GM23338 (cell line): Measurements from ENCODE around the gene RIOK3. TPM values are rescaled to one million over a fixed set of nuclear protein-coding genes. Genes with fewer than 3 reads are reported as not detected.
A peak's percentile ranks its signal among the peaks of the same experiment; 100 is the strongest.

Experiments used
- ATAC-seq: fragments of 200-7000 bp; cut with Tn5 transposase; 3 replicates; pipeline ENCODE4 v1.9.1; 2020
- DNase-seq: peaks from one replicate; pipeline ENCODE4 v3.0.0-alpha.2; 2015; ENCODE audit warnings: low spot score
- H2AFZ ChIP-seq: fragments of 200-600 bp; sonication (generic); 2 replicates; pipeline ENCODE4 v1.8.0; 2016; ENCODE audit warnings: antibody characterized with exemption, mild to moderate bottlenecking, moderate library complexity
- H3F3A ChIP-seq: fragments of 200-600 bp; sonication (generic); replicated peaks from 2 replicates; pipeline ENCODE4 v1.8.0; 2017; ENCODE audit warnings: antibody characterized with exemption, mixed run types, low read depth
- H3K27ac ChIP-seq: fragments of 200-600 bp; sonication (generic); 2 replicates; pipeline ENCODE4 v1.6.1; 2016; ENCODE audit warnings: low read depth
- H3K27me3 ChIP-seq: fragments of 200-600 bp; sonication (generic); 2 replicates; pipeline ENCODE4 v1.8.0; 2016; ENCODE audit warnings: mild to moderate bottlenecking, mixed run types, moderate library complexity; ENCODE audit not compliant: insufficient read depth
- H3K36me3 ChIP-seq: fragments of 200-600 bp; sonication (generic); 2 replicates; pipeline ENCODE4 v1.8.0; 2016; ENCODE audit warnings: mild to moderate bottlenecking; ENCODE audit not compliant: insufficient read depth
- H3K4me1 ChIP-seq: fragments of 200-600 bp; sonication (generic); 2 replicates; pipeline ENCODE4 v1.8.0; 2016; ENCODE audit warnings: mild to moderate bottlenecking, moderate library complexity; ENCODE audit not compliant: insufficient read depth
- H3K4me2 ChIP-seq: fragments of 200-600 bp; sonication (generic); 2 replicates; pipeline ENCODE4 v1.7.1; 2017; ENCODE audit warnings: mixed run types
- H3K4me3 ChIP-seq: fragments of 200-600 bp; sonication (generic); 2 replicates; pipeline ENCODE4 v1.6.1; 2016; ENCODE audit warnings: mixed run types
- H3K79me2 ChIP-seq: fragments of 200-600 bp; sonication (generic); replicated peaks from 2 replicates; pipeline ENCODE4 v1.8.0; 2017; ENCODE audit warnings: mild to moderate bottlenecking; ENCODE audit not compliant: insufficient read depth
- H3K9me2 ChIP-seq: fragments of 200-600 bp; sonication (generic); 2 replicates; pipeline ENCODE4 v1.8.0; 2017; ENCODE audit not compliant: insufficient read depth
- H4K20me1 ChIP-seq: fragments of 200-600 bp; sonication (generic); replicated peaks from 2 replicates; pipeline ENCODE4 v1.8.0; 2017; ENCODE audit warnings: mild to moderate bottlenecking; ENCODE audit not compliant: insufficient read depth
- H3K27ac Mint-ChIP-seq: 2 replicates; pipeline ENCODE4 v1.8.0; 2020; ENCODE audit warnings: inconsistent platforms, mild to moderate bottlenecking, moderate library complexity, mixed read lengths
- H3K27me3 Mint-ChIP-seq: 3 replicates; pipeline ENCODE4 v1.8.0; 2022; ENCODE audit warnings: low read depth, mild to moderate bottlenecking, moderate library complexity, mixed read lengths, inconsistent platforms; ENCODE audit not compliant: insufficient read depth, poor library complexity
- H3K36me3 Mint-ChIP-seq: 3 replicates; pipeline ENCODE4 v1.8.0; 2021; ENCODE audit warnings: low read depth, mild to moderate bottlenecking, inconsistent platforms, moderate library complexity, mixed read lengths
- H3K4me1 Mint-ChIP-seq: 3 replicates; pipeline ENCODE4 v1.8.0; 2020; ENCODE audit warnings: mild to moderate bottlenecking, inconsistent platforms, mixed read lengths
- H3K4me3 Mint-ChIP-seq: 3 replicates; pipeline ENCODE4 v1.8.0; 2021; ENCODE audit warnings: moderate library complexity, mild to moderate bottlenecking, inconsistent platforms, mixed read lengths
- H3K9me3 Mint-ChIP-seq: 3 replicates; pipeline ENCODE4 v1.8.0; 2020; ENCODE audit warnings: moderate library complexity, mild to moderate bottlenecking, inconsistent platforms, mixed read lengths
- CREB1 ChIP-seq: fragments of 250-450 bp; sonication (Bioruptor Pico); IDR thresholded peaks from 2 replicates; pipeline ENCODE4 v1.5.0; 2020; ENCODE audit warnings: low read depth, mild to moderate bottlenecking, moderate library complexity
- EZH2 ChIP-seq: fragments of 200-600 bp; sonication (generic); IDR thresholded peaks from one replicate; pipeline ENCODE4 v1.8.0; 2017; ENCODE audit warnings: antibody characterized with exemption, mild to moderate bottlenecking, low read depth; ENCODE audit not compliant: unreplicated experiment
- EZH2phosphoT487 ChIP-seq: fragments of 200-600 bp; sonication (generic); IDR thresholded peaks from one replicate; pipeline ENCODE4 v1.8.1; 2018; ENCODE audit warnings: antibody characterized with exemption; ENCODE audit not compliant: unreplicated experiment
- NANOG ChIP-seq: IDR thresholded peaks from 2 replicates; pipeline ENCODE4 v1.6.1; 2016; ENCODE audit warnings: antibody characterized with exemption, borderline replicate concordance
- POLR2AphosphoS5 ChIP-seq: IDR thresholded peaks from 2 replicates; pipeline ENCODE4 v1.6.1; 2016; ENCODE audit warnings: antibody characterized with exemption, low read depth
- STAT1 ChIP-seq: IDR thresholded peaks from one replicate; pipeline ENCODE4 v1.6.1; 2016; ENCODE audit warnings: antibody characterized with exemption; ENCODE audit not compliant: unreplicated experiment
- ZNF114 ChIP-seq: fragments of 250-450 bp; sonication (Bioruptor Pico); IDR thresholded peaks from 2 replicates; pipeline ENCODE4 v1.5.0; 2020; ENCODE audit warnings: mild to moderate bottlenecking, moderate library complexity
- ZNF331 ChIP-seq: fragments of 250-450 bp; sonication (Bioruptor Pico); IDR thresholded peaks from 2 replicates; pipeline ENCODE4 v1.5.0; 2020; ENCODE audit warnings: low read depth, mild to moderate bottlenecking, moderate library complexity
- polyA plus RNA-seq: library from polyadenylated mRNA; unstranded; fragments of >200 nt; fragmentation: Nextera tagmentation; extraction: Ambion mirVana; gene quantifications from 2 replicates; pipeline ENCODE4 v1.2.1, GENCODE V29; 2016
- total RNA-seq: library from RNA; depleted of rRNA; stranded (reverse); fragments of >200 nt; shearing (Covaris generic); gene quantifications from 2 replicates; pipeline ENCODE4 v1.2.3, GENCODE V29; 2014
- TF ChIP-seq, protein P1 (sequence below), 2 experiments: fragments of 200-600 bp in 1 of 2; sonication (generic) in 1 of 2; conservative IDR thresholded peaks; 2 replicates each; pipeline versions ENCODE4 v1.5.1 to v1.6.1; 2016 to 2017; ENCODE audit warnings: antibody characterized with exemption in 2 of 2, low read depth in 2 of 2, mild to moderate bottlenecking in 2 of 2, moderate library complexity in 1 of 2
- TF ChIP-seq, protein P2 (sequence below): fragments of 250-450 bp; sonication (Bioruptor Pico); IDR thresholded peaks from 2 replicates; pipeline ENCODE4 v1.5.0; 2020; ENCODE audit warnings: mild to moderate bottlenecking, moderate library complexity
- TF ChIP-seq, protein P3 (sequence below): IDR thresholded peaks from 2 replicates; pipeline ENCODE4 v1.6.1; 2016; ENCODE audit warnings: antibody characterized with exemption

RIOK3 gene
- total and polyA plus RNA-seq, 2 experiments from 2014 or later: 20.8 to 22.1 TPM

DNA sequence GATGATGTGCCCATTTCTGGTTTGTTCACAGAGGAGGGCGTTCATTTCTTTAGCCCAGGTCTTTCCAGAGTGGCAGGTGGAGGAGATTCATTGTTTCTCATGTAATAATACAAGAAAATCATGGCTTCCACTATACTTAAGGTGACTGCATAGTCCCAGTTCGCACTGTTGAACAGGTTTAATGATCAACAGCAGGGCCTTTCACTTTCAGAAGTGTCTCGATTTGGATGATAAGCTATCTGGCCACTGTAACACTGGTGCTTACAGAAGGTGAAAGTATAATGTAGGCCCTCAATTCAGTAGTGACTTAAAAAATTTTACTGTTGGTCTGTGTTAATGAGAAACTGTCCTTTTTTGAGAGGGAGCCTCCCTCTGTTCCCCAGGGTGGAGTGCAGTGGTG, 51.6 kb downstream of the RIOK3 start:
- DNase-seq (no peak), ATAC-seq (no peak)
- Histone ChIP-seq H3K27ac (no peak overlapping the region), H3K4me3 (peak overlapping the region; percentile 92), H2AFZ (no peak overlapping the region), H3K4me1 (peaks cover 14% of the 10 kb centered on the region), H3K36me3 (peaks cover 9% of the 10 kb centered on the region; the same call in 1 of the 2 replicates), H3K79me2 (peaks cover 27% of the 10 kb centered on the region), H4K20me1 (peaks cover 20% of the 10 kb centered on the region; the same call in 1 of the 2 replicates), H3K4me2 (peak overlapping the region; percentile 93), H3F3A (0 out of 2 replicates have a peak, but pooled peaks cover 6% of the 10 kb centered on the region), H3K9me2 (no peaks in the 10 kb centered on the region), H3K27me3 (peaks cover 26% of the 10 kb centered on the region)
- Mint-ChIP-seq H3K36me3 (peaks cover 13% of the 10 kb centered on the region), H3K27ac (no peak overlapping the region), H3K4me1 (peaks cover 11% of the 10 kb centered on the region), H3K4me3 (peak overlapping the region; percentile 96), H3K9me3 (no peaks in the 10 kb centered on the region), H3K27me3 (peaks cover 12% of the 10 kb centered on the region)
- TF ChIP-seq CREB1 (no peak), ZNF331 (CRISPR knock-in tag) (no peak), EZH2 (no peak), POLR2AphosphoS5 (no peak), ZNF114 (CRISPR knock-in tag) (no peak)
- TF ChIP-seq, protein P1, sequence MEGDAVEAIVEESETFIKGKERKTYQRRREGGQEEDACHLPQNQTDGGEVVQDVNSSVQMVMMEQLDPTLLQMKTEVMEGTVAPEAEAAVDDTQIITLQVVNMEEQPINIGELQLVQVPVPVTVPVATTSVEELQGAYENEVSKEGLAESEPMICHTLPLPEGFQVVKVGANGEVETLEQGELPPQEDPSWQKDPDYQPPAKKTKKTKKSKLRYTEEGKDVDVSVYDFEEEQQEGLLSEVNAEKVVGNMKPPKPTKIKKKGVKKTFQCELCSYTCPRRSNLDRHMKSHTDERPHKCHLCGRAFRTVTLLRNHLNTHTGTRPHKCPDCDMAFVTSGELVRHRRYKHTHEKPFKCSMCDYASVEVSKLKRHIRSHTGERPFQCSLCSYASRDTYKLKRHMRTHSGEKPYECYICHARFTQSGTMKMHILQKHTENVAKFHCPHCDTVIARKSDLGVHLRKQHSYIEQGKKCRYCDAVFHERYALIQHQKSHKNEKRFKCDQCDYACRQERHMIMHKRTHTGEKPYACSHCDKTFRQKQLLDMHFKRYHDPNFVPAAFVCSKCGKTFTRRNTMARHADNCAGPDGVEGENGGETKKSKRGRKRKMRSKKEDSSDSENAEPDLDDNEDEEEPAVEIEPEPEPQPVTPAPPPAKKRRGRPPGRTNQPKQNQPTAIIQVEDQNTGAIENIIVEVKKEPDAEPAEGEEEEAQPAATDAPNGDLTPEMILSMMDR (conservative IDR thresholded peaks at IDR 0.05; ENCODE audit: low read depth in 2 of 2): no peak

DNA sequence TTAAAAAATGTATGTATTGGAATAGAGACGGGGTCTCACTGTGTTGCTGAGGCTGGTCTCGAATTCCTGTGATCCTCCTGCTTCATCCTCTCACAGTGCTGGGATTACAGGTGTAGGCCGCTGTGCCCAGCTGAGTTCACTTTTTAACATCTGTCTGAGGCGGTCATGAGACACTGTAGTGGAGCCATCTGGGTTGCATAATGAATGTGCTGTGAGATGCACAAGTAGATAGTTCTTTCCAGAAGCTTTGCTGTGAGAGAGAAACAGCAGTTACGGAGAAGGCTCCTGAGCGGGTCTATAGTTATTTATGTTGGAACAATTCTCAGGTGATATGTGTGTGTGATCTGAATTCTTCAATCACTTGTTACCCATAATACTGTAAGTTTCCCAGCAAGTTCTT, 53.3 kb downstream of the RIOK3 start:
- H3K36me3 Mint-ChIP-seq: peaks cover 29% of the 10 kb centered on the region
- no peaks in the 10 kb centered on the region for H3K9me3 Mint-ChIP-seq
- peaks cover 14% of the 10 kb centered on the region for H3K27me3 Mint-ChIP-seq
- H3K4me1 ChIP-seq: peaks cover 14% of the 10 kb centered on the region
- peaks cover 20% of the 10 kb centered on the region; the same call in 1 of the 2 replicates for H4K20me1 ChIP-seq
- H3K4me3 ChIP-seq: no peak overlapping the region
- no peak overlapping the region for H3K27ac ChIP-seq
- 0 out of 2 replicates have a peak, but pooled peaks cover 6% of the 10 kb centered on the region for H3F3A ChIP-seq
- H3K27ac Mint-ChIP-seq: no peak overlapping the region
- no peak for DNase-seq
- no peak overlapping the region for H2AFZ ChIP-seq
- ATAC-seq: no peak
- H3K79me2 ChIP-seq: peaks cover 27% of the 10 kb centered on the region
- H3K4me3 Mint-ChIP-seq: no peak overlapping the region
- H3K9me2 ChIP-seq: no peaks in the 10 kb centered on the region
- no peak overlapping the region for H3K4me2 ChIP-seq
- peaks cover 24% of the 10 kb centered on the region for H3K27me3 ChIP-seq
- H3K4me1 Mint-ChIP-seq: peaks cover 11% of the 10 kb centered on the region
- H3K36me3 ChIP-seq: peaks cover 25% of the 10 kb centered on the region
- TF ChIP-seq STAT1 (no peak), NANOG (no peak), EZH2 (no peak), ZNF331 (CRISPR knock-in tag) (no peak), ZNF114 (CRISPR knock-in tag) (no peak), EZH2phosphoT487 (no peak)
- TF ChIP-seq, protein P2, sequence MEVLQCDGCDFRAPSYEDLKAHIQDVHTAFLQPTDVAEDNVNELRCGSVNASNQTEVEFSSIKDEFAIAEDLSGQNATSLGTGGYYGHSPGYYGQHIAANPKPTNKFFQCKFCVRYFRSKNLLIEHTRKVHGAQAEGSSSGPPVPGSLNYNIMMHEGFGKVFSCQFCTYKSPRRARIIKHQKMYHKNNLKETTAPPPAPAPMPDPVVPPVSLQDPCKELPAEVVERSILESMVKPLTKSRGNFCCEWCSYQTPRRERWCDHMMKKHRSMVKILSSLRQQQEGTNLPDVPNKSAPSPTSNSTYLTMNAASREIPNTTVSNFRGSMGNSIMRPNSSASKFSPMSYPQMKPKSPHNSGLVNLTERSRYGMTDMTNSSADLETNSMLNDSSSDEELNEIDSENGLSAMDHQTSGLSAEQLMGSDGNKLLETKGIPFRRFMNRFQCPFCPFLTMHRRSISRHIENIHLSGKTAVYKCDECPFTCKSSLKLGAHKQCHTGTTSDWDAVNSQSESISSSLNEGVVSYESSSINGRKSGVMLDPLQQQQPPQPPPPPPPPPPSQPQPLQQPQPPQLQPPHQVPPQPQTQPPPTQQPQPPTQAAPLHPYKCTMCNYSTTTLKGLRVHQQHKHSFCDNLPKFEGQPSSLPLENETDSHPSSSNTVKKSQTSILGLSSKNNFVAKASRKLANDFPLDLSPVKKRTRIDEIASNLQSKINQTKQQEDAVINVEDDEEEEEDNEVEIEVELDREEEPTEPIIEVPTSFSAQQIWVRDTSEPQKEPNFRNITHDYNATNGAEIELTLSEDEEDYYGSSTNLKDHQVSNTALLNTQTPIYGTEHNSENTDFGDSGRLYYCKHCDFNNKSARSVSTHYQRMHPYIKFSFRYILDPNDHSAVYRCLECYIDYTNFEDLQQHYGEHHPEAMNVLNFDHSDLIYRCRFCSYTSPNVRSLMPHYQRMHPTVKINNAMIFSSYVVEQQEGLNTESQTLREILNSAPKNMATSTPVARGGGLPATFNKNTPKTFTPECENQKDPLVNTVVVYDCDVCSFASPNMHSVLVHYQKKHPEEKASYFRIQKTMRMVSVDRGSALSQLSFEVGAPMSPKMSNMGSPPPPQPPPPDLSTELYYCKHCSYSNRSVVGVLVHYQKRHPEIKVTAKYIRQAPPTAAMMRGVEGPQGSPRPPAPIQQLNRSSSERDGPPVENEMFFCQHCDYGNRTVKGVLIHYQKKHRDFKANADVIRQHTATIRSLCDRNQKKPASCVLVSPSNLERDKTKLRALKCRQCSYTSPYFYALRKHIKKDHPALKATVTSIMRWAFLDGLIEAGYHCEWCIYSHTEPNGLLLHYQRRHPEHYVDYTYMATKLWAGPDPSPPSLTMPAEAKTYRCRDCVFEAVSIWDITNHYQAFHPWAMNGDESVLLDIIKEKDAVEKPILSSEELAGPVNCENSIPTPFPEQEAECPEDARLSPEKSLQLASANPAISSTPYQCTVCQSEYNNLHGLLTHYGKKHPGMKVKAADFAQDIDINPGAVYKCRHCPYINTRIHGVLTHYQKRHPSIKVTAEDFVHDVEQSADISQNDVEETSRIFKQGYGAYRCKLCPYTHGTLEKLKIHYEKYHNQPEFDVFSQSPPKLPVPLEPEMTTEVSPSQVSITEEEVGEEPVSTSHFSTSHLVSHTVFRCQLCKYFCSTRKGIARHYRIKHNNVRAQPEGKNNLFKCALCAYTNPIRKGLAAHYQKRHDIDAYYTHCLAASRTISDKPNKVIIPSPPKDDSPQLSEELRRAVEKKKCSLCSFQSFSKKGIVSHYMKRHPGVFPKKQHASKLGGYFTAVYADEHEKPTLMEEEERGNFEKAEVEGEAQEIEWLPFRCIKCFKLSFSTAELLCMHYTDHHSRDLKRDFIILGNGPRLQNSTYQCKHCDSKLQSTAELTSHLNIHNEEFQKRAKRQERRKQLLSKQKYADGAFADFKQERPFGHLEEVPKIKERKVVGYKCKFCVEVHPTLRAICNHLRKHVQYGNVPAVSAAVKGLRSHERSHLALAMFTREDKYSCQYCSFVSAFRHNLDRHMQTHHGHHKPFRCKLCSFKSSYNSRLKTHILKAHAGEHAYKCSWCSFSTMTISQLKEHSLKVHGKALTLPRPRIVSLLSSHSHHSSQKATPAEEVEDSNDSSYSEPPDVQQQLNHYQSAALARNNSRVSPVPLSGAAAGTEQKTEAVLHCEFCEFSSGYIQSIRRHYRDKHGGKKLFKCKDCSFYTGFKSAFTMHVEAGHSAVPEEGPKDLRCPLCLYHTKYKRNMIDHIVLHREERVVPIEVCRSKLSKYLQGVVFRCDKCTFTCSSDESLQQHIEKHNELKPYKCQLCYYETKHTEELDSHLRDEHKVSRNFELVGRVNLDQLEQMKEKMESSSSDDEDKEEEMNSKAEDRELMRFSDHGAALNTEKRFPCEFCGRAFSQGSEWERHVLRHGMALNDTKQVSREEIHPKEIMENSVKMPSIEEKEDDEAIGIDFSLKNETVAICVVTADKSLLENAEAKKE (CRISPR knock-in tag): no peak
- TF ChIP-seq, protein P3, sequence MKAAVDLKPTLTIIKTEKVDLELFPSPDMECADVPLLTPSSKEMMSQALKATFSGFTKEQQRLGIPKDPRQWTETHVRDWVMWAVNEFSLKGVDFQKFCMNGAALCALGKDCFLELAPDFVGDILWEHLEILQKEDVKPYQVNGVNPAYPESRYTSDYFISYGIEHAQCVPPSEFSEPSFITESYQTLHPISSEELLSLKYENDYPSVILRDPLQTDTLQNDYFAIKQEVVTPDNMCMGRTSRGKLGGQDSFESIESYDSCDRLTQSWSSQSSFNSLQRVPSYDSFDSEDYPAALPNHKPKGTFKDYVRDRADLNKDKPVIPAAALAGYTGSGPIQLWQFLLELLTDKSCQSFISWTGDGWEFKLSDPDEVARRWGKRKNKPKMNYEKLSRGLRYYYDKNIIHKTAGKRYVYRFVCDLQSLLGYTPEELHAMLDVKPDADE: no peak
